ENCODE measurements around the gene QSOX2.

GRCh38 chr9:136295055-136295454 is 49.4 kb upstream of the QSOX2 start:
- TF ChIP-seq POLR2A (IDR thresholded peaks at IDR 0.05) (no peak), POLR2AphosphoS5 (IDR thresholded peaks at IDR 0.05) (no peak), EP300 (IDR thresholded peaks at IDR 0.05) (no peak)
- TF ChIP-seq, protein P1, sequence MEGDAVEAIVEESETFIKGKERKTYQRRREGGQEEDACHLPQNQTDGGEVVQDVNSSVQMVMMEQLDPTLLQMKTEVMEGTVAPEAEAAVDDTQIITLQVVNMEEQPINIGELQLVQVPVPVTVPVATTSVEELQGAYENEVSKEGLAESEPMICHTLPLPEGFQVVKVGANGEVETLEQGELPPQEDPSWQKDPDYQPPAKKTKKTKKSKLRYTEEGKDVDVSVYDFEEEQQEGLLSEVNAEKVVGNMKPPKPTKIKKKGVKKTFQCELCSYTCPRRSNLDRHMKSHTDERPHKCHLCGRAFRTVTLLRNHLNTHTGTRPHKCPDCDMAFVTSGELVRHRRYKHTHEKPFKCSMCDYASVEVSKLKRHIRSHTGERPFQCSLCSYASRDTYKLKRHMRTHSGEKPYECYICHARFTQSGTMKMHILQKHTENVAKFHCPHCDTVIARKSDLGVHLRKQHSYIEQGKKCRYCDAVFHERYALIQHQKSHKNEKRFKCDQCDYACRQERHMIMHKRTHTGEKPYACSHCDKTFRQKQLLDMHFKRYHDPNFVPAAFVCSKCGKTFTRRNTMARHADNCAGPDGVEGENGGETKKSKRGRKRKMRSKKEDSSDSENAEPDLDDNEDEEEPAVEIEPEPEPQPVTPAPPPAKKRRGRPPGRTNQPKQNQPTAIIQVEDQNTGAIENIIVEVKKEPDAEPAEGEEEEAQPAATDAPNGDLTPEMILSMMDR (IDR thresholded peaks at IDR 0.05): no peak

Data from upper lobe of left lung (tissue), 4 donors.